Lower leg skin (tissue), 3 donors: ENCODE data around the gene LDLR.

Experiments
- POLR2A ChIP-seq, 2 donors: fragments of 450-650 bp; IDR thresholded peaks; one replicate each; pipeline ENCODE4 v1.6.1; 2016 to 2017; ENCODE audit warnings: antibody characterized with exemption in 2 of 2, mild to moderate bottlenecking in 1 of 2, moderate library complexity in 1 of 2
- TF ChIP-seq, protein P1 (sequence below), 3 donors: fragments of 450-650 bp; IDR thresholded peaks; one replicate each; pipeline ENCODE4 v1.5.1; 2016; ENCODE audit warnings: antibody characterized with exemption in 3 of 3, mild to moderate bottlenecking in 3 of 3, moderate library complexity in 2 of 3

DNA sequence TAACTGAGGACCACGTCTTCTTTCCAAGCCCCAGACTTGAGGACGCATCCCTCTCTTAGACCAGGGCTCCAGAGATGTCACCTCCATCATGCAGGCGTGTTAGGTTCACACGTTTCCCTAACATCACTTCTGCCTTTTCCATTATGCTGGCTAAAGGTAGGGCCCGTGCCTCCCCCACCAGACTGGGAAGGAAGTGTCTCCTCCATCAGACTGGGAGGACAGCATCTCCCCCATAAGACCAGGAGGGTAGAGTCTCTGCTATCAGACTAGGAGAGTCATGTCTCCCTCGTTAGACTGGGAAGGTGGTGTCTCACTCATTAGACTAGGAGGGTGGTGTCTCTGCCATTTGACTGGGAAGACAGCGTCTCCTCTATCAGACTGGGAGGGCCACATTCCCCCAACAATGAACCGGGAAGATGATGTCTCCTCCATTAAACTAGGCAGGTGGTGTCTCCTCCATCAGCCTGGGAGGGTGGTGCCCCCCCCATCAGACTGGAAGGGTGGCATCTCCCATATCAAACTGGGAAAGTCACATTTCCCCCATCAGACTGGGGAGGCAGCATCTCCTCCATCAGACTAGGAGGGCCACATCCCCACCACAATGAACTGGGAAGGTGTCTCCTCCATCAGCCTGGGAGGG is 84.4 kb downstream of the LDLR start:
- TF ChIP-seq, protein P1, sequence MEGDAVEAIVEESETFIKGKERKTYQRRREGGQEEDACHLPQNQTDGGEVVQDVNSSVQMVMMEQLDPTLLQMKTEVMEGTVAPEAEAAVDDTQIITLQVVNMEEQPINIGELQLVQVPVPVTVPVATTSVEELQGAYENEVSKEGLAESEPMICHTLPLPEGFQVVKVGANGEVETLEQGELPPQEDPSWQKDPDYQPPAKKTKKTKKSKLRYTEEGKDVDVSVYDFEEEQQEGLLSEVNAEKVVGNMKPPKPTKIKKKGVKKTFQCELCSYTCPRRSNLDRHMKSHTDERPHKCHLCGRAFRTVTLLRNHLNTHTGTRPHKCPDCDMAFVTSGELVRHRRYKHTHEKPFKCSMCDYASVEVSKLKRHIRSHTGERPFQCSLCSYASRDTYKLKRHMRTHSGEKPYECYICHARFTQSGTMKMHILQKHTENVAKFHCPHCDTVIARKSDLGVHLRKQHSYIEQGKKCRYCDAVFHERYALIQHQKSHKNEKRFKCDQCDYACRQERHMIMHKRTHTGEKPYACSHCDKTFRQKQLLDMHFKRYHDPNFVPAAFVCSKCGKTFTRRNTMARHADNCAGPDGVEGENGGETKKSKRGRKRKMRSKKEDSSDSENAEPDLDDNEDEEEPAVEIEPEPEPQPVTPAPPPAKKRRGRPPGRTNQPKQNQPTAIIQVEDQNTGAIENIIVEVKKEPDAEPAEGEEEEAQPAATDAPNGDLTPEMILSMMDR (IDR thresholded peaks at IDR 0.05), result no peak
- TF ChIP-seq POLR2A (IDR thresholded peaks at IDR 0.05), result no peak
